SHP77 (cell line): ENCODE results near the gene IRX4.
A peak's percentile ranks its signal among the peaks of the same experiment; 100 is the strongest.

Experiments
- DNase-seq, 2 experiments: peaks; one replicate each; lab custom pipeline; 2025; lab: John Stamatoyannopoulos, UW

The IRX4 gene

GRCh38 chr5:1891391-1891790, 8.7 kb upstream of the IRX4 start:
- no peak for DNase-seq

- DNase-seq = no peak
Measured at GRCh38 chr5:1890296-1890695, 7.6 kb upstream of the IRX4 start.

- no peak for DNase-seq
Measured at GRCh38 chr5:1889321-1890065, 6.8 kb upstream of the IRX4 start.

GRCh38 chr5:1888541-1889251, 6.0 kb upstream of the IRX4 start:
- peak in 1 of 2 experiments; percentile 30 for DNase-seq

GRCh38 chr5:1887588-1888360, 5.0 kb upstream of the IRX4 start:
- no peak for DNase-seq

GRCh38 chr5:1886846-1887587, 4.3 kb upstream of the IRX4 start:
- no peak for DNase-seq

- DNase-seq = no peak
Measured at GRCh38 chr5:1885868-1886845, 3.4 kb upstream of the IRX4 start.

- no peak for DNase-seq
Measured at GRCh38 chr5:1885404-1885755, 2.7 kb upstream of the IRX4 start.

GRCh38 chr5:1884678-1885403, 2.1 kb upstream of the IRX4 start:
- no peak for DNase-seq

GRCh38 chr5:1883925-1884677, 1.4 kb upstream of the IRX4 start:
- no peak for DNase-seq

GRCh38 chr5:1883120-1883924, 597 bp upstream of the IRX4 start:
- no peak for DNase-seq

GRCh38 chr5:1881731-1882336, 891 bp downstream of the IRX4 start:
- DNase-seq = no peak

- no peak for DNase-seq
Measured at GRCh38 chr5:1881098-1881572, 1.6 kb downstream of the IRX4 start.

- no peak for DNase-seq
Measured at GRCh38 chr5:1880377-1881025, 2.2 kb downstream of the IRX4 start.

- no peak for DNase-seq
Measured at GRCh38 chr5:1879292-1880263, 3.1 kb downstream of the IRX4 start.
